HG03175 (cell line): Measurements from ENCODE around the gene RPS16.
A peak's percentile ranks its signal among the peaks of the same experiment; 100 is the strongest.

Experiments used
- ATAC-seq: cut with Tn5 transposase; IDR thresholded peaks from one replicate; pipeline ENCODE4 v1.9.1; 2021; ENCODE audit warnings: mild to moderate bottlenecking, moderate library complexity; ENCODE audit not compliant: unreplicated experiment

The RPS16 gene

GRCh38 chr19:39449116-39449797, 13.5 kb upstream of the RPS16 start:
- no peak for ATAC-seq

- peak; percentile 39 for ATAC-seq
These were observed 12.5 kb upstream of the RPS16 start for GRCh38 chr19:39448271-39448670.

GRCh38 chr19:39446365-39447084, 10.8 kb upstream of the RPS16 start:
- ATAC-seq: no peak

- peak; percentile 83 for ATAC-seq
These were observed 9.7 kb upstream of the RPS16 start, which contains the start of gene SUPT5H for GRCh38 chr19:39445196-39446111. Gene SUPT5H (plus strand): TSS chr19:39445582. CDS start chr19:39445891, 309 bp downstream.

- no peak for ATAC-seq
These were observed 8.9 kb upstream of the RPS16 start for GRCh38 chr19:39444598-39445195.

DNA sequence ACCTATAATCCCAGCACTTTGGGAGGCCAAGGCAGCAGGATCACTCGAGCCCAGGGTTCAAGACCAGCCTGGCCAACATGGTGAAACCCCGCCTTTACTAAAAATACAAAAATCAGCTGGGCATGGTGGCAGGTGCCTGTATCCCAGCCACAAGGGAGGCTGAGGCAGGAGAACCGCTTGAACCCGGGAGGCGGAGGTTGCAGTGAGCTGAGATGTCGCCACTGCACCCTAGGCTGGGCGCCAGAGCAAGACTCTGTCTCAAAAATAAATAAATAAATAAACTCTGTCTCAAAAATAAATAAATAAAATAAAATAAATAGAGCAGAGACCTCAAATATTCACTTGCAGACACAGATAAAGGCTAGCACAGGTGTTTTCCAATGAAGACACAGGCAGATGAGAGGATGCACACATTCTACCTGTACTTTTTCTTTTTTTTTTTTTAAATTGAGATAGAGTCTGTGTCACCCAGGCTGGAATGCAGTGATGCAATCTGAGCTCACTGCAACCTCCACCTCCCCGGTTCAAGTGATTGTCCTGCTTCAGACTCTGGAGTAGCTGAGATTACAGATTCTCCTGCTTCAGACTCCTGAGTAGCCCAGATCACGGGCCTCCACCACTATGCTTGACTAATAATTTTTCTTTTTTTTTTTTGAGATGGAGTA, 2.7 kb upstream of the RPS16 start:
- no peak for ATAC-seq

- no peak for ATAC-seq
These were observed 584 bp upstream of the RPS16 start for GRCh38 chr19:39436350-39436716.

- no peak for ATAC-seq
These were observed 1.3 kb downstream of the RPS16 start for GRCh38 chr19:39434123-39435076.

DNA sequence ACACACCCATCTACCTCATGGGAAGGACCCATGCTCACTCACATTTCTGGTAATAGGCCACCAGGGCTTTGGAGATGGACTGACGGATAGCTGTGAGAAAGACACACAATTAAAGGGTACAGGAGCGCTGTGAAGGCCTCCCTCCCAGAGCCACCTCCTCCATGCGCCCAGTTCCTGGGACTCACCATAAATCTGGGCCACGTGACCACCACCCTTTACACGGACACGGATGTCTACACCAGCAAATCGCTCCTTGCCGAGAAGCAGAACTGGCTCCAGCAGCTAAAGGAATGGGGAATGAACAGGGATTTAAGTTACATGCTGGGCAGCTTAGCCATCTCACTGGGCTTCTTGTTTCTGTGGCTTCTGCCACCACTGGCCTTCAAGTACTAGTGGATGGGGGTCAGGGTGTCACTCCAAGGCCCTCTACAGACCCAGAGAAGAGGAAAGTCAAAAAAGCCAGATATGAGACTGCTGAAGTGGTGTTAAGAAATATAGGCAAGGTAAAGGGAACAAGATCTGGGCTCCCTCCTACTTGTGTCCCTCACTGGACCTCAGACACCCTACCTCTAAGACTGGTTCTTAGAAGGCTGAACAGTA, 2.2 kb downstream of the RPS16 start:
- no peak for ATAC-seq

- ATAC-seq: no peak
These were observed 3.1 kb downstream of the RPS16 start for GRCh38 chr19:39432677-39433025.

GRCh38 chr19:39430675-39431593, 4.8 kb downstream of the RPS16 start:
- peak; percentile 41 for ATAC-seq

GRCh38 chr19:39428283-39429112, 7.3 kb downstream of the RPS16 start:
- no peak for ATAC-seq

DNA sequence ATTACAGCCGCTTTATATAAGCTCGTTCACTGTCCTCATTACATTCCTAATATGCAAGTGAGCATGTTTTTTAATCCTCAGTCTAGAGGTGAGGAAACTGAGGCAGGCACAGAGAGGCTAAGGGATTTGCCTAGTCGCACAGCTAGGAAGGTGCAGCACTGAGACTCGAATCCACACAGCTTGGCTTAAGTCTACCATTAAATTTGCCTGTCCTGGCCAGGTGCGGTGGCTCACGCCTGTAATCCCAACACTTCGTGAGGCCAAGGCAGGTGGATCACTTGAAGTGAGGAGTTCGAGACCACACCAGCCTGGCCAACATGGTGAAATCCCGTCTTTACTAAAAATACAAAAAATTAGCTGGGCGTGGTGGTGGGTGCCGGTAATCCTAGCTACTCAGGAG, 8.0 kb downstream of the RPS16 start:
- no peak for ATAC-seq

GRCh38 chr19:39426170-39426569, 9.6 kb downstream of the RPS16 start:
- ATAC-seq: no peak

DNA sequence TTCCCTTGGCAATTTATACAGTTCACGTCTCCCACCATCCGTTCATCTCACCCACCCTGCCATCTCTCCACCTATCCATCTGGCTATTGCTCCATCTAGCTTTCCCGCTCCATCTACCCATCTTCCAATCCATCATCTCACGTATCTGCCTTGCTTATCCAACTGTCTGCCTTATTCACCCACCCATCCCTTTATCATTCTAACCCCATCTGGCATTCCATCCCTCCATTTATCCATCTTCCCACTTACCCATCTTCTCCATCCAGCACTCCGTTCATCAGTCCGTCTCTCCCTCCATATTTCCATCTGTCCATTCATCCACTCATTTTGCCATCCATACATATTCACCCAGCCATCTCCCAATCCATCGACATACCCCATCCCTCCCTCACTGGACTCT, 10.0 kb downstream of the RPS16 start:
- ATAC-seq: no peak

DNA sequence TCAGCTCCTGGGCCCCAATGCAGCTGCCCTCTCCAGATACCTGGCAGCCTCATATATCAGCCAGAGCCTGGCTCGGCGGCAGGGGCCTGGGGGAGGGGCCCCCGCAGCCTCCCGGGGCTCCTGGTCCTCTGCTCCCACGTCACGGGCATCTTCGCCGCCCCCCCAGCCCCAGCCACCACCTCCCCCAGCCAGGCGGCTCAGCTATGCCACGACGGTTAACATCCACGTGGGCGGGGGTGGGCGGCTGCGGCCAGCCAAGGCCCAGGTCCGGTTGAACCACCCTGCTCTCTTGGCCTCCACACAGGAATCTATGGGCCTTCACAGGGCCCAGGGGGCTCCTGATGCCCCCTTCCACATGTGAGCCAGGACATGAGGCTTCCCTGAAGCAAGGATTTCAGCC, 10.8 kb downstream of the RPS16 start:
- ATAC-seq: no peak
